H9 (cell line): ENCODE results near the gene KCTD16. TPM values are rescaled to one million over a fixed set of nuclear protein-coding genes. Genes with fewer than 3 reads are reported as not detected.

Experiments
- DNase-seq: peaks from one replicate; pipeline ENCODE4 v3.0.0-alpha.2; 2017
- H2AFZ ChIP-seq: one replicate; pipeline ENCODE4 v1.6.1; 2013; ENCODE audit warnings: mild to moderate bottlenecking, low read length, control low read depth, moderate library complexity
- H2AK5ac ChIP-seq: 2 replicates; pipeline ENCODE4 v1.6.1; 2013; ENCODE audit warnings: low read length, control low read depth, mixed read lengths; ENCODE audit not compliant: insufficient read length
- H2BK120ac ChIP-seq: one replicate; pipeline ENCODE4 v1.6.1; 2013; ENCODE audit warnings: low read depth, mild to moderate bottlenecking, low read length, control low read depth, inconsistent platforms; ENCODE audit not compliant: poor library complexity, severe bottlenecking
- H2BK12ac ChIP-seq: 2 replicates; pipeline ENCODE4 v1.6.1; 2013; ENCODE audit warnings: low read length, control low read depth, mixed read lengths, low read depth; ENCODE audit not compliant: insufficient read length
- H2BK15ac ChIP-seq: 2 replicates; pipeline ENCODE4 v1.6.1; 2013; ENCODE audit warnings: low read depth, low read length, control low read depth
- H2BK20ac ChIP-seq: one replicate; pipeline ENCODE4 v1.6.1; 2013; ENCODE audit warnings: low read depth, mild to moderate bottlenecking, low read length, control low read depth, inconsistent platforms; ENCODE audit not compliant: poor library complexity, severe bottlenecking
- H2BK5ac ChIP-seq: 2 replicates; pipeline ENCODE4 v1.6.1; 2013; ENCODE audit warnings: low read length, control low read depth, mixed read lengths; ENCODE audit not compliant: insufficient read length
- H3K14ac ChIP-seq: 2 replicates; pipeline ENCODE4 v1.6.1; 2013; ENCODE audit warnings: low read length, control low read depth; ENCODE audit not compliant: insufficient read depth
- H3K18ac ChIP-seq: 2 replicates; pipeline ENCODE4 v1.6.1; 2013; ENCODE audit warnings: low read depth, mild to moderate bottlenecking, mixed read lengths, low read length, control low read depth; ENCODE audit not compliant: insufficient read length
- H3K23ac ChIP-seq: 2 replicates; pipeline ENCODE4 v1.6.1; 2013; ENCODE audit warnings: low read length, control low read depth, mixed read lengths, low read depth; ENCODE audit not compliant: insufficient read length
- H3K23me2 ChIP-seq: 2 replicates; pipeline ENCODE4 v1.6.1; 2013; ENCODE audit warnings: low read depth, mild to moderate bottlenecking, mixed read lengths, low read length, control low read depth; ENCODE audit not compliant: insufficient read length, poor library complexity, severe bottlenecking
- H3K27ac ChIP-seq: 2 replicates; pipeline ENCODE4 v1.5.1; 2013; ENCODE audit warnings: low read length, control low read depth, mixed read lengths, low read depth; ENCODE audit not compliant: insufficient read length
- H3K27me3 ChIP-seq: 2 replicates; pipeline ENCODE4 v1.6.1; 2013; ENCODE audit warnings: low read length, control low read depth, inconsistent platforms; ENCODE audit not compliant: insufficient read depth
- H3K4ac ChIP-seq: 2 replicates; pipeline ENCODE4 v1.6.1; 2013; ENCODE audit warnings: low read depth, mild to moderate bottlenecking, control low read depth, inconsistent platforms, low read length, moderate library complexity
- H3K4me1 ChIP-seq: 2 replicates; pipeline ENCODE4 v1.6.1; 2013; ENCODE audit warnings: low read length, control low read depth, inconsistent platforms; ENCODE audit not compliant: insufficient read depth
- H3K4me2 ChIP-seq: 2 replicates; pipeline ENCODE4 v1.6.1; 2013; ENCODE audit warnings: low read length, control low read depth, mixed read lengths; ENCODE audit not compliant: insufficient read length, insufficient read depth
- H3K56ac ChIP-seq: 2 replicates; pipeline ENCODE4 v1.6.1; 2013; ENCODE audit warnings: low read depth, mild to moderate bottlenecking, mixed read lengths, low read length, control low read depth; ENCODE audit not compliant: insufficient read length
- H3K79me1 ChIP-seq: 2 replicates; pipeline ENCODE4 v1.6.1; 2013; ENCODE audit warnings: low read depth, mild to moderate bottlenecking, moderate library complexity, low read length, control low read depth, inconsistent platforms; ENCODE audit not compliant: insufficient read depth, poor library complexity, severe bottlenecking
- H3K79me2 ChIP-seq: 2 replicates; pipeline ENCODE4 v1.6.1; 2013; ENCODE audit warnings: low read length, control low read depth, inconsistent platforms; ENCODE audit not compliant: insufficient read depth
- H3K9ac ChIP-seq: 2 replicates; pipeline ENCODE4 v1.6.1; 2013; ENCODE audit warnings: low read length, control low read depth, mixed read lengths; ENCODE audit not compliant: insufficient read length; ENCODE audit errors: extremely low read depth
- H3K9me3 ChIP-seq: one replicate; pipeline ENCODE4 v1.6.1; 2013; ENCODE audit warnings: low read depth, low read length, inconsistent platforms; ENCODE audit not compliant: control insufficient read depth
- H3T11ph ChIP-seq: one replicate; pipeline ENCODE4 v1.6.1; 2013; ENCODE audit warnings: mild to moderate bottlenecking, low read length, control low read depth, inconsistent platforms
- H4K20me1 ChIP-seq: one replicate; pipeline ENCODE4 v1.6.1; 2013; ENCODE audit not compliant: control insufficient read depth, insufficient read length, insufficient read depth
- H4K5ac ChIP-seq: 2 replicates; pipeline ENCODE4 v1.6.1; 2013; ENCODE audit warnings: low read depth, mild to moderate bottlenecking, mixed read lengths, low read length, control low read depth; ENCODE audit not compliant: insufficient read length
- H4K8ac ChIP-seq: replicated peaks from 2 replicates; pipeline ENCODE4 v1.6.1; 2013; ENCODE audit warnings: low read length, control low read depth, mixed read lengths, low read depth; ENCODE audit not compliant: insufficient read length
- H4K91ac ChIP-seq: 2 replicates; pipeline ENCODE4 v1.6.1; 2013; ENCODE audit warnings: low read depth, mild to moderate bottlenecking, moderate library complexity, mixed read lengths, low read length, control low read depth; ENCODE audit not compliant: insufficient read length
- H3K27ac Mint-ChIP-seq, 3 experiments: 2 replicates in 2 of 3; 3 replicates in 1 of 3; pipeline ENCODE4 v1.8.0; 2020 to 2021; ENCODE audit warnings: mixed read lengths in 3 of 3, mild to moderate bottlenecking in 1 of 3, moderate library complexity in 1 of 3
- H3K27me3 Mint-ChIP-seq: 2 replicates; pipeline ENCODE4 v1.8.0; 2021; ENCODE audit warnings: low read depth, mild to moderate bottlenecking, moderate library complexity, mixed read lengths
- H3K36me3 Mint-ChIP-seq, 3 experiments: 2 replicates in 2 of 3; 3 replicates in 1 of 3; pipeline ENCODE4 v1.8.0; 2020 to 2021; ENCODE audit warnings: low read depth in 3 of 3, mixed read lengths in 3 of 3; ENCODE audit not compliant: insufficient read depth in 1 of 3
- H3K4me1 Mint-ChIP-seq, 2 experiments: 2 replicates each; pipeline ENCODE4 v1.8.0; 2020; ENCODE audit warnings: mixed read lengths in 2 of 2
- H3K4me3 Mint-ChIP-seq, 2 experiments: 2 replicates in 1 of 2; 3 replicates in 1 of 2; pipeline ENCODE4 v1.8.0; 2020 to 2021; ENCODE audit warnings: mild to moderate bottlenecking in 2 of 2, mixed read lengths in 2 of 2, moderate library complexity in 1 of 2
- H3K9me3 Mint-ChIP-seq, 2 experiments: 2 replicates in 1 of 2; 3 replicates in 1 of 2; pipeline ENCODE4 v1.8.0; 2020; ENCODE audit warnings: mild to moderate bottlenecking in 2 of 2, mixed read lengths in 2 of 2, moderate library complexity in 1 of 2
- WGBS: extraction: QIAGEN DNeasy Blood & Tissue Kit; methylation state at CpG from one replicate; pipeline ENCODE4 v1.1.7; 2013; ENCODE audit warnings: missing lambda C conversion rate, low lambda C conversion rate, mixed read lengths; ENCODE audit not compliant: insufficient read length; ENCODE audit errors: extremely low coverage; 5-methylcytosine and 5-hydroxymethylcytosine counted together
- total RNA-seq: library from RNA; stranded (reverse); gene quantifications from 2 replicates; pipeline ENCODE4 v1.2.1, GENCODE V29; 2021
- TF ChIP-seq, protein P1 (sequence below): fragments of 200-600 bp; sonication (generic); conservative IDR thresholded peaks from 3 replicates; pipeline ENCODE4 v1.8.0; 2021; ENCODE audit warnings: antibody characterized with exemption, mild to moderate bottlenecking

The KCTD16 gene
- total RNA-seq, 1 experiment from 2014 or later, result 0.09 TPM

- TF ChIP-seq, protein P1, sequence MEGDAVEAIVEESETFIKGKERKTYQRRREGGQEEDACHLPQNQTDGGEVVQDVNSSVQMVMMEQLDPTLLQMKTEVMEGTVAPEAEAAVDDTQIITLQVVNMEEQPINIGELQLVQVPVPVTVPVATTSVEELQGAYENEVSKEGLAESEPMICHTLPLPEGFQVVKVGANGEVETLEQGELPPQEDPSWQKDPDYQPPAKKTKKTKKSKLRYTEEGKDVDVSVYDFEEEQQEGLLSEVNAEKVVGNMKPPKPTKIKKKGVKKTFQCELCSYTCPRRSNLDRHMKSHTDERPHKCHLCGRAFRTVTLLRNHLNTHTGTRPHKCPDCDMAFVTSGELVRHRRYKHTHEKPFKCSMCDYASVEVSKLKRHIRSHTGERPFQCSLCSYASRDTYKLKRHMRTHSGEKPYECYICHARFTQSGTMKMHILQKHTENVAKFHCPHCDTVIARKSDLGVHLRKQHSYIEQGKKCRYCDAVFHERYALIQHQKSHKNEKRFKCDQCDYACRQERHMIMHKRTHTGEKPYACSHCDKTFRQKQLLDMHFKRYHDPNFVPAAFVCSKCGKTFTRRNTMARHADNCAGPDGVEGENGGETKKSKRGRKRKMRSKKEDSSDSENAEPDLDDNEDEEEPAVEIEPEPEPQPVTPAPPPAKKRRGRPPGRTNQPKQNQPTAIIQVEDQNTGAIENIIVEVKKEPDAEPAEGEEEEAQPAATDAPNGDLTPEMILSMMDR, result no peak
- H3K4me1 ChIP-seq, result no peaks in the 10 kb centered on the region
- no peak overlapping the region for H2BK20ac ChIP-seq
- H3K23me2 ChIP-seq, result peaks cover 5% of the 10 kb centered on the region
- no peak overlapping the region for H3K18ac ChIP-seq
- H3K27me3 ChIP-seq, result no peaks in the 10 kb centered on the region; the same call in 1 of the 2 replicates
- no peaks in the 10 kb centered on the region for H3K9me3 ChIP-seq
- no peak overlapping the region for H3K4ac ChIP-seq
- H4K20me1 ChIP-seq, result no peaks in the 10 kb centered on the region
- H2AFZ ChIP-seq, result no peak overlapping the region
- H4K8ac ChIP-seq, result no peak overlapping the region
- no peak overlapping the region for H3K4me2 ChIP-seq
- no peak overlapping the region for H3T11ph ChIP-seq
- H2BK5ac ChIP-seq, result no peak overlapping the region
- H3K23ac ChIP-seq, result no peak overlapping the region
- H3K9ac ChIP-seq, result no peak overlapping the region
- Mint-ChIP-seq H3K27me3 (peaks cover 29% of the 10 kb centered on the region), H3K4me1 (peaks cover 12 to 16% of the 10 kb centered on the region in 2 experiments), H3K36me3 (no peaks in the 10 kb centered on the region), H3K9me3 (no peaks in the 10 kb centered on the region; a peak in 1 of 5 replicates), H3K4me3 (no peak overlapping the region), H3K27ac (no peak overlapping the region)
- no peak for DNase-seq
- H3K79me1 ChIP-seq, result no peaks in the 10 kb centered on the region
- no peak overlapping the region for H2BK12ac ChIP-seq
- no CpG with 5 or more reads among the region's 10 CpGs for WGBS
- H3K14ac ChIP-seq, result no peak overlapping the region
- no peak overlapping the region for H4K91ac ChIP-seq
- H2BK15ac ChIP-seq, result no peak overlapping the region
- no peak overlapping the region for H3K27ac ChIP-seq
- H2BK120ac ChIP-seq, result no peak overlapping the region
- H3K56ac ChIP-seq, result no peak overlapping the region
- H3K79me2 ChIP-seq, result no peaks in the 10 kb centered on the region
- no peak overlapping the region for H4K5ac ChIP-seq
- H2AK5ac ChIP-seq, result no peak overlapping the region
These were observed 31.4 kb downstream of the KCTD16 start for GRCh38 chr5:144202072-144202471.
